ENCODE results near the gene PCAT6. TPM values are rescaled to one million over a fixed set of nuclear protein-coding genes. Genes with fewer than 3 reads are reported as not detected.

PCAT6 gene
- total RNA-seq, 1 experiment from 2014 or later, result 4.8 TPM

GRCh38 chr1:202818819-202819218 is 8.1 kb downstream of the PCAT6 start:
- Histone ChIP-seq H3K27ac (ENCODE audit: insufficient read length, low read depth, low read length) (no peak overlapping the region), H3K27me3 (ENCODE audit: insufficient read depth, low read length) (no peaks in the 10 kb centered on the region), H2BK120ac (ENCODE audit: low read depth, low read length, poor library complexity, severe bottlenecking) (no peak overlapping the region), H3T11ph (ENCODE audit: low read length) (no peak overlapping the region), H2BK5ac (ENCODE audit: insufficient read length, low read length) (no peak overlapping the region), H4K20me1 (ENCODE audit: control insufficient read depth, insufficient read depth, insufficient read length) (no peaks in the 10 kb centered on the region), H3K23me2 (ENCODE audit: insufficient read length, low read depth, low read length, poor library complexity, severe bottlenecking) (no peaks in the 10 kb centered on the region), H4K8ac (replicated peaks; ENCODE audit: insufficient read length, low read depth, low read length) (no peak overlapping the region), H3K14ac (ENCODE audit: insufficient read depth, low read length) (no peak overlapping the region), H3K79me2 (ENCODE audit: insufficient read depth, low read length) (no peaks in the 10 kb centered on the region), H4K5ac (ENCODE audit: insufficient read length, low read depth, low read length) (no peak overlapping the region), H2AFZ (ENCODE audit: low read length) (no peak overlapping the region), H2BK20ac (ENCODE audit: low read depth, low read length, poor library complexity, severe bottlenecking) (no peak overlapping the region), H3K9me3 (ENCODE audit: control insufficient read depth, low read depth, low read length) (no peaks in the 10 kb centered on the region), H3K4me1 (ENCODE audit: insufficient read depth, low read length) (no peaks in the 10 kb centered on the region; the same call in 1 of the 2 replicates), H3K4me2 (ENCODE audit: insufficient read depth, insufficient read length, low read length) (no peak overlapping the region), H3K18ac (ENCODE audit: insufficient read length, low read depth, low read length) (no peak overlapping the region), H2AK5ac (ENCODE audit: insufficient read length, low read length) (no peak overlapping the region), H3K56ac (ENCODE audit: insufficient read length, low read depth, low read length) (no peak overlapping the region), H2BK15ac (ENCODE audit: low read depth, low read length) (no peak overlapping the region), H3K9ac (ENCODE audit: extremely low read depth, insufficient read length, low read length) (no peak overlapping the region), H3K23ac (ENCODE audit: insufficient read length, low read depth, low read length) (no peak overlapping the region), H4K91ac (ENCODE audit: insufficient read length, low read depth, low read length) (no peak overlapping the region), H2BK12ac (ENCODE audit: insufficient read length, low read depth, low read length) (no peak overlapping the region), H3K4ac (ENCODE audit: low read depth, low read length) (no peak overlapping the region), H3K79me1 (ENCODE audit: insufficient read depth, low read depth, low read length, poor library complexity, severe bottlenecking) (no peaks in the 10 kb centered on the region)
- WGBS (ENCODE audit: extremely low coverage, insufficient read length, low lambda C conversion rate), result no CpG with 5 or more reads among the region's 1 CpG
- H3K27ac Mint-ChIP-seq, result no peak overlapping the region
- no peak overlapping the region for H3K4me3 Mint-ChIP-seq
- peaks cover 4 to 6% of the 10 kb centered on the region in 2 experiments; a peak in 3 of 4 replicates for H3K4me1 Mint-ChIP-seq
- no peak for TF ChIP-seq CTCF (conservative IDR thresholded peaks at IDR 0.05)
- no peaks in the 10 kb centered on the region for H3K9me3 Mint-ChIP-seq
- DNase-seq, result no peak
- no peaks in the 10 kb centered on the region; a peak in 1 of 7 replicates for H3K36me3 Mint-ChIP-seq (ENCODE audit: insufficient read depth in 1 of 3, low read depth in 3 of 3)
- H3K27me3 Mint-ChIP-seq (ENCODE audit: low read depth), result peaks cover 9% of the 10 kb centered on the region
